Esophagus muscularis mucosa (tissue), 3 donors: ENCODE measurements around the gene ARHGEF37.

Experiments used
- CTCF ChIP-seq, 3 experiments: fragments of 200-600 bp in 2 of 3; fragments of 450-650 bp in 1 of 3; sonication (generic) in 2 of 3; IDR thresholded peaks; one replicate each; pipeline ENCODE4 v1.5.1; 2017 to 2019; ENCODE audit warnings: antibody characterized with exemption in 3 of 3, mild to moderate bottlenecking in 2 of 3, moderate library complexity in 1 of 3
- POLR2A ChIP-seq: fragments of 450-650 bp; IDR thresholded peaks from one replicate; pipeline ENCODE4 v1.6.1; 2017; ENCODE audit warnings: antibody characterized with exemption, moderate library complexity, mild to moderate bottlenecking, low read depth
- POLR2AphosphoS5 ChIP-seq, 2 donors: sonication (generic); formaldehyde crosslinking; IDR thresholded peaks; one replicate each; pipeline ENCODE4 v1.6.1; 2017; ENCODE audit warnings: antibody characterized with exemption in 2 of 2

GRCh38 chr5:149630337-149630736, 49.0 kb downstream of the ARHGEF37 start:
- TF ChIP-seq POLR2AphosphoS5 (IDR thresholded peaks at IDR 0.05): no peak
- no peak for TF ChIP-seq CTCF (IDR thresholded peaks at IDR 0.05)
- TF ChIP-seq POLR2A: no peak
